ENCODE results near the gene KSR1.
"Not testable (repeated sequence)": the region's sequence is repeated elsewhere in the genome, so short reads cannot be mapped to it uniquely, and the experiment has no call there.

KSR1 gene

GRCh38 chr17:27426471-27426870 lies 29.8 kb upstream of the KSR1 start:
- DNase-seq (ENCODE audit: low spot score) = not testable (repeated sequence)

GRCh38 chr17:27427166-27427862 lies 28.9 kb upstream of the KSR1 start:
- DNase-seq (ENCODE audit: low spot score) = not testable (repeated sequence)

- DNase-seq (ENCODE audit: low spot score) = no peak
Measured at GRCh38 chr17:27428781-27429505, 27.3 kb upstream of the KSR1 start.

GRCh38 chr17:27429666-27430382 lies 26.4 kb upstream of the KSR1 start:
- DNase-seq (ENCODE audit: low spot score) = no peak

- DNase-seq (ENCODE audit: low spot score) = no peak
Measured at GRCh38 chr17:27430383-27430840, 25.8 kb upstream of the KSR1 start.

GRCh38 chr17:27430882-27431491 lies 25.3 kb upstream of the KSR1 start:
- DNase-seq (ENCODE audit: low spot score) = no peak

GRCh38 chr17:27433521-27433920 lies 22.7 kb upstream of the KSR1 start:
- no peak for DNase-seq (ENCODE audit: low spot score)

GRCh38 chr17:27435431-27436070 lies 20.7 kb upstream of the KSR1 start:
- DNase-seq (ENCODE audit: low spot score) = not testable (repeated sequence)

- DNase-seq (ENCODE audit: low spot score) = no peak
Measured at GRCh38 chr17:27438348-27438998, 17.8 kb upstream of the KSR1 start.

GRCh38 chr17:27439342-27439741 lies 16.9 kb upstream of the KSR1 start:
- no peak for DNase-seq (ENCODE audit: low spot score)

GRCh38 chr17:27442702-27443101 lies 13.5 kb upstream of the KSR1 start:
- DNase-seq (ENCODE audit: low spot score) = no peak

GRCh38 chr17:27443491-27443890 lies 12.8 kb upstream of the KSR1 start:
- no peak for DNase-seq (ENCODE audit: low spot score)

- DNase-seq (ENCODE audit: low spot score) = no peak
Measured at GRCh38 chr17:27445971-27446370, 10.3 kb upstream of the KSR1 start.

- DNase-seq (ENCODE audit: low spot score) = no peak
Measured at GRCh38 chr17:27446569-27447301, 9.5 kb upstream of the KSR1 start.

GRCh38 chr17:27448534-27448933 lies 7.7 kb upstream of the KSR1 start:
- DNase-seq (ENCODE audit: low spot score) = not testable (repeated sequence)

GRCh38 chr17:27449541-27449940 lies 6.7 kb upstream of the KSR1 start:
- no peak for DNase-seq (ENCODE audit: low spot score)

- DNase-seq (ENCODE audit: low spot score) = no peak
Measured at GRCh38 chr17:27449988-27450387, 6.3 kb upstream of the KSR1 start.

- DNase-seq (ENCODE audit: low spot score) = no peak
Measured at GRCh38 chr17:27450416-27450815, 5.8 kb upstream of the KSR1 start.

- DNase-seq (ENCODE audit: low spot score) = no peak
Measured at GRCh38 chr17:27451906-27452305, 4.3 kb upstream of the KSR1 start.

- DNase-seq (ENCODE audit: low spot score) = no peak
Measured at GRCh38 chr17:27452828-27453227, 3.4 kb upstream of the KSR1 start.

GRCh38 chr17:27453471-27453870 lies 2.8 kb upstream of the KSR1 start:
- no peak for DNase-seq (ENCODE audit: low spot score)
